HepG2 (cell line): ENCODE results near the gene VEGFC.

Experiments used
- HMG20B ChIP-seq: conservative IDR thresholded peaks from 2 replicates; pipeline ENCODE4 v1.6.1; 2016; ENCODE audit warnings: missing genetic modification reagents, missing compliant biosample characterization
- PBX3 ChIP-seq: sonication (generic); formaldehyde crosslinking; IDR thresholded peaks from 2 replicates; pipeline ENCODE4 v1.8.1; 2023; ENCODE audit warnings: missing genetic modification reagents, inconsistent platforms, borderline replicate concordance
- POLR2A ChIP-seq, 2 experiments: IDR thresholded peaks; 2 replicates each; pipeline ENCODE4 v1.6.1; 2011; ENCODE audit warnings: low read depth in 2 of 2, low read length in 2 of 2, mild to moderate bottlenecking in 1 of 2, moderate library complexity in 1 of 2; ENCODE audit not compliant: insufficient read depth in 1 of 2
- ZNF24 ChIP-seq: fragments of 450-650 bp; IDR thresholded peaks from 2 replicates; pipeline ENCODE4 v1.6.1; 2017; ENCODE audit warnings: antibody characterized with exemption, mild to moderate bottlenecking
- ZNF607 ChIP-seq: sonication (generic); formaldehyde crosslinking; IDR thresholded peaks from 2 replicates; pipeline ENCODE4 v1.5.1; 2020; ENCODE audit warnings: missing genetic modification reagents, mild to moderate bottlenecking, borderline replicate concordance
- ZNF775 ChIP-seq: sonication (generic); formaldehyde crosslinking; IDR thresholded peaks from 2 replicates; pipeline ENCODE4 v1.4.0; 2020; ENCODE audit warnings: missing genetic modification reagents, mild to moderate bottlenecking, moderate library complexity, borderline replicate concordance
- TF ChIP-seq, protein P1 (sequence below): sonication (generic); formaldehyde crosslinking; IDR thresholded peaks from 2 replicates; pipeline ENCODE4 v1.4.0; 2020; ENCODE audit warnings: missing genetic modification reagents

DNA sequence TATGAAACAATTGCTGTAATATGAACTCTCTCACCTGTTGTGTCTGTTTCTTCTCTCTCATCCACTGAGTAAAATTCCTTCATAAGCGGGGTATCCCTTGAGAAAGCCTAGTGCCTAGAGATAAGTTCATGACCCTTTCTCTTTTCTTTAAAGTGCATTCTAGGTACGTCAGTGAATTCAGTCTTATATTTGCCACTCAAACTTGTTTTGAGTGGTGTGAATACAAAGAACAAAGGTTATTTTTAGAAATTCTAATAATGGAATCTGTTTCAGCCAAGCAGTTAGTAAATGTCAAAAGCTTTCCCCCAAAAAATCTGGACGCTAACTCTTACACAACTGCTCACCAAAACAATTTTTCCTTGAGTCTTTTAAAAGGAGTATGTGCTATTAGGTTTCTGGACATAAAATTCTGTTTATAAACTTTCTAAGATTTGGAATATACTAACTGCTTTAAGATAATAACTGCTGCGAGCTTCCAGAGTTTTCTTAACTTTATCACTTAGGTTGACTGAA, 112.0 kb downstream of the VEGFC start:
- no peak for TF ChIP-seq ZNF607 (CRISPR knock-in tag)
- TF ChIP-seq ZNF775 (CRISPR knock-in tag), result no peak
- TF ChIP-seq HMG20B (CRISPR knock-in tag), result no peak
- TF ChIP-seq PBX3 (CRISPR knock-in tag), result no peak
- no peak for TF ChIP-seq POLR2A (IDR thresholded peaks at IDR 0.05; ENCODE audit: insufficient read depth in 1 of 2, low read depth in 2 of 2, low read length in 2 of 2)
- TF ChIP-seq ZNF24, result no peak
- TF ChIP-seq, protein P1, sequence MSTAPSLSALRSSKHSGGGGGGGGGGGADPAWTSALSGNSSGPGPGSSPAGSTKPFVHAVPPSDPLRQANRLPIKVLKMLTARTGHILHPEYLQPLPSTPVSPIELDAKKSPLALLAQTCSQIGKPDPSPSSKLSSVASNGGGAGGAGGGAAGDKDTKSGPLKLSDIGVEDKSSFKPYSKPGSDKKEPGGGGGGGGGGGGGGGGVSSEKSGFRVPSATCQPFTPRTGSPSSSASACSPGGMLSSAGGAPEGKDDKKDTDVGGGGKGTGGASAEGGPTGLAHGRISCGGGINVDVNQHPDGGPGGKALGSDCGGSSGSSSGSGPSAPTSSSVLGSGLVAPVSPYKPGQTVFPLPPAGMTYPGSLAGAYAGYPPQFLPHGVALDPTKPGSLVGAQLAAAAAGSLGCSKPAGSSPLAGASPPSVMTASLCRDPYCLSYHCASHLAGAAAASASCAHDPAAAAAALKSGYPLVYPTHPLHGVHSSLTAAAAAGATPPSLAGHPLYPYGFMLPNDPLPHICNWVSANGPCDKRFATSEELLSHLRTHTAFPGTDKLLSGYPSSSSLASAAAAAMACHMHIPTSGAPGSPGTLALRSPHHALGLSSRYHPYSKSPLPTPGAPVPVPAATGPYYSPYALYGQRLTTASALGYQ (CRISPR knock-in tag), result no peak
